NT2/D1 (cell line): ENCODE measurements around the gene CD44.

Experiments
- DNase-seq: peaks from one replicate; pipeline ENCODE4 v3.0.0-alpha.2; 2011; ENCODE audit warnings: low read depth, low spot score
- H3K27me3 ChIP-seq: 2 replicates; pipeline ENCODE4 v1.6.0; 2011; ENCODE audit warnings: mild to moderate bottlenecking; ENCODE audit not compliant: insufficient read length, insufficient read depth
- H3K36me3 ChIP-seq: 2 replicates; pipeline ENCODE4 v1.6.1; 2011; ENCODE audit warnings: mild to moderate bottlenecking, low read length, mixed read lengths; ENCODE audit not compliant: insufficient read depth, insufficient read length
- H3K4me1 ChIP-seq: 2 replicates; pipeline ENCODE4 v1.5.1; 2011; ENCODE audit not compliant: insufficient read depth, insufficient read length
- H3K4me3 ChIP-seq: 2 replicates; pipeline ENCODE4 v1.5.1; 2011; ENCODE audit warnings: low read depth; ENCODE audit not compliant: insufficient read length
- H3K9ac ChIP-seq: 2 replicates; pipeline ENCODE4 v1.6.0; 2011; ENCODE audit warnings: low read depth; ENCODE audit not compliant: insufficient read length
- H3K9me3 ChIP-seq: 2 replicates; pipeline ENCODE4 v1.5.1; 2011; ENCODE audit warnings: mild to moderate bottlenecking, low read length; ENCODE audit not compliant: insufficient read depth
- SUZ12 ChIP-seq: IDR thresholded peaks from 2 replicates; pipeline ENCODE4 v1.6.1; 2011; ENCODE audit not compliant: insufficient read length, insufficient read depth; ENCODE audit errors: extremely low read depth
- YY1 ChIP-seq: IDR thresholded peaks from 2 replicates; pipeline ENCODE4 v1.6.1; 2011; ENCODE audit not compliant: insufficient read length, insufficient read depth
- ZNF274 ChIP-seq: IDR thresholded peaks from 2 replicates; pipeline ENCODE4 v1.6.1; 2011; ENCODE audit warnings: mild to moderate bottlenecking, low read depth, low read length

CD44 gene

DNA sequence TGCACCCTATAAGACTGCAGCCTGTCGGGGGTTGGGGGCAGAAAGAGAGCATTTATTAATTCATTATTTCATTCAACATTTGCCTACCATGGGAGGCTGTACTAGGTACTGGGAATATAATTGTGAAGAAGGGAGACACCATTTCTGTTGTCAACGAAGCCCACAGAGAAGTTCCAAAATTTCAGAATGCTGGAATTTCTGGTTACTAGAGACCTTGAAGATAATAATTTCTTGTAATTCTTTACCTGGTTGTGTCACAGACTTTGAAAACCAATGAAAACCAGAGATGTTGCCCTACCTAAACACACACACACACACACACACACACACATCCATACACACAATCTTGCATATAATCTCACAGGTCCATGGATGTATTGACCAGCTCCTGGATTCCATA lies 30.1 kb downstream of the CD44 start:
- no peak overlapping the region for H3K4me3 ChIP-seq
- H3K4me1 ChIP-seq = no peaks in the 10 kb centered on the region
- no peak for TF ChIP-seq YY1
- H3K27me3 ChIP-seq = no peaks in the 10 kb centered on the region
- H3K9ac ChIP-seq = no peak overlapping the region
- no peak for DNase-seq
- no peaks in the 10 kb centered on the region for H3K9me3 ChIP-seq
- H3K36me3 ChIP-seq = peaks cover 8% of the 10 kb centered on the region

DNA sequence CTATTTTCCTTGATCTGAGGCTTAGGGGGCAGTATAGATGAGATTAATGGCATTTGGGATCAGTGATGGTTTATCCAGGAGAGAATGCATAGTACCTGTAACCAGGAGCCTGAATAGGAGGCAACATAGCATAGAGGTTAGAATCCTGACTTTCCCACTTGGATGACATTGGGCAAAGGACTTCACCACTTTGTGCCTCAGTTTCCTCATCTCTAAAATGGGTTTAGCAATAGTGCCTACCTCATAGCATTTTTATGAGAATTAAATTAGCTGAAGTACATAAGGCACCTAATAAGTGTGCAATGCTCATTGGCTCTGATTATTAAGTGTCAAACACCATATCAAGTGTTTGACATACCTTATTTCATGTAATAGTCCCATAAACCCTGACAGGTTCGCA lies 30.8 kb downstream of the CD44 start:
- Histone ChIP-seq H3K4me1 (no peaks in the 10 kb centered on the region), H3K36me3 (peaks cover 8% of the 10 kb centered on the region), H3K27me3 (no peaks in the 10 kb centered on the region), H3K4me3 (no peak overlapping the region), H3K9me3 (no peaks in the 10 kb centered on the region), H3K9ac (no peak overlapping the region)
- TF ChIP-seq SUZ12 (no peak), YY1 (no peak), ZNF274 (no peak)
- no peak for DNase-seq

DNA sequence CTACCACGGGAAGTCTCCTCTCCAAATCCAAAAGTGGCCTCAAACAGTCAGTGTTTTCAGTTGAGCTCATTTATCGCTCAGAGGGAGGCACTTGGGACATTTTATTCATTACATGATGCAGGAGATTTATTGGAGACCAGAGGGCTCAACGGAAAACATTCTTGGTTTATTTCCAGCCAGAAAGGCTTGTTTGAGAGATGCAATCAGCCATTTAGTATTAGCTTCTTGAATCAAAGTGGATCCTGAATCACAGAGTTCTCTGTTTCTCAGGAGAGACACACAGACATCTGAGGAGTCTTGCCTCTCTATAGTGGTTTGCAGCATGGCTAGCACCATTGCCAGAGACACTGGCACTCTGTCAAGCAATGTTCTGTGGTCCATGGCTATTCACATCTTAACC lies 31.5 kb downstream of the CD44 start:
- Histone ChIP-seq H3K36me3 (peaks cover 8% of the 10 kb centered on the region), H3K9me3 (no peaks in the 10 kb centered on the region), H3K9ac (no peak overlapping the region), H3K27me3 (no peaks in the 10 kb centered on the region), H3K4me3 (no peak overlapping the region), H3K4me1 (no peaks in the 10 kb centered on the region)
- DNase-seq = no peak
- TF ChIP-seq ZNF274 (no peak), YY1 (no peak), SUZ12 (no peak)

DNA sequence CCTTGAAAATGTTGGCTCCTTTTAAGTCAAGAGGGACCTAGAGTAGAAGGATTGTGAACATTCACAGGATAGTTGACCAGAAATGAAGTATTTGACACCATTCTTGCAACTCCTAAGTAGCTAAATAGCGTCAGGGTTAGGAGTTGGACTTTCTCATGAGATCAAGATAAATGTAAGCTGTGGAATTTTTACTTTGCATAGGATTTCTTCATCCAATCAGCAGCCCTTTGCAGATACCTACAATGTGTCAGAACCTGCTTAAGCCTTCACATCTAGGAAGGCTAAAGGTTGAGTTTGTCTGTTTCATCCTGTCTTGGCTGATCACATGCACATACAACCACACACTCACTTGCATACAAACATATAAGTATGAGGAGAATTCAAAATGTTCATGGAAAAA lies 32.3 kb downstream of the CD44 start:
- no peaks in the 10 kb centered on the region for H3K27me3 ChIP-seq
- no peak overlapping the region for H3K9ac ChIP-seq
- TF ChIP-seq SUZ12 (no peak), YY1 (no peak), ZNF274 (no peak)
- H3K4me1 ChIP-seq = no peaks in the 10 kb centered on the region
- no peaks in the 10 kb centered on the region for H3K9me3 ChIP-seq
- peaks cover 8% of the 10 kb centered on the region for H3K36me3 ChIP-seq
- H3K4me3 ChIP-seq = no peak overlapping the region
- DNase-seq = no peak

DNA sequence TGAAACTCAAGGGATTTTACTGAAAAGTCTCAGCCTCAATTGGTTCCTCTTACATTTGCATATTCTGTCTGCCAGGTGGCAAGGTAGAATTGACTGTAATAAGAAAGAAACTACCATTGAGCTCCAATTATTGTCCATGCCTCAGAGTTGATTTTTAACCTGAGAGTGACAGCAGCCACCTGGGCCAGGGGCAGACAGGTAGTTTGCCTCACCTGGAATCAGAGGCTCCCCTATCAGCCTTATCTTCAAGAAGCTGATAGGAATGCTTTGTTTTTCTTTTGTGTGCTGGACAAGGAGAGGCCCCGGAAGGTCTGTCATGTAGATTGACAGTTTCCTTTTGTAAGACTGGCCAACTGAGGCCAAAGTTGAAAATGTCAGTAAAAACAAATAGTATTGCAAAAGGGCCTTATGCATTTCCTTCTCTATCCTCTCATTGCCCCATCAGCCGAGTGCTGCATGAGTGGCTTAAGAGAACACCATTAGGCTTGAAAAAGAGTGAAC lies 34.1 kb downstream of the CD44 start:
- Histone ChIP-seq H3K9me3 (no peaks in the 10 kb centered on the region), H3K4me1 (no peaks in the 10 kb centered on the region), H3K27me3 (no peaks in the 10 kb centered on the region), H3K36me3 (peaks cover 24% of the 10 kb centered on the region), H3K4me3 (no peak overlapping the region), H3K9ac (no peak overlapping the region)
- DNase-seq = no peak
- TF ChIP-seq YY1 (no peak), SUZ12 (no peak), ZNF274 (no peak)

DNA sequence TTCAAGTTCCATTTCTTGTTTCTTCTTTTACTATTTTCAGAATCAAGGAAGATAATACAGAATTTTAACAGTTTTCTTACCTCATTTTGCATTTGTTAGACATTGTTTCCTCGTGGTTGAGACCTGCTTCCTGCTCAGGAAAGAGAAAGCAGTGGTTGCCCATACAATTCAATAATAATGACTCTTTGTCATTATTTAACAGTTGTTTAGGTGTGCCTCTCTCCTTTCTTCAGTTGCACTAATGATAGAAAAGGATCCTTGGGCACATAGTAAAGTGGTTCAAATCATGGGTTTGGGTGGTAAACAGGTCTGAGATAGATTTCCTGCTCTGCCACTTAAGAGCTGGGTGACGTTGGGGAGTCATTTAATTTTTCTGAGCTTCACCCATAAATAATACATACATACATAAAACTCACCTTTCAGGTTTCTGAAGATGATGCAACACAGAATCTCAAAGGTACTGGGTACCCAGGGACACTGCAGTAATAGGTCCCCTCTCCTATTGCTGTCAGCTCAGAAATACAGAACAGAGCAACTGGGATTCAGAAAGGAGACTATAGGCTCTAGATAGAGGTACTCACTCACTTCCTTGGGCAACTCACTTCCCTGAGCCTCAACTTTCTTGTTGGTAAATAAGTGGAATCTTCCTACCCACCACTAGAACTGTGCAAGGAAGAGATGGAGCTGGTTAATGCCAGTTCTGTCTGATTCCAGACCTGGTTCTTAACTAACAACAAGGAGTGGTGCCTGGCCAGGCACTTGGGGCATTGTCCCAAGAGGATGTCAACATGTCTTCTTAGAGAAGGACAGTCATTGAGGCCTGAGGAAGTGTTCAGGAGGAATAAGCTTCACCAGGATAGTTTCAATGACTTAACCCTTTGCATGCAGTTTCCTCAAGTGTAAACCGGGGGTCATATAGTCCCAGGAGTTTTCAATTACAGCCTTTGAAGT lies 34.9 kb downstream of the CD44 start:
- TF ChIP-seq YY1 (no peak), ZNF274 (no peak), SUZ12 (no peak)
- no peak for DNase-seq
- H3K27me3 ChIP-seq = no peaks in the 10 kb centered on the region
- peaks cover 32% of the 10 kb centered on the region for H3K36me3 ChIP-seq
- H3K4me3 ChIP-seq = no peak overlapping the region
- H3K4me1 ChIP-seq = no peaks in the 10 kb centered on the region
- H3K9me3 ChIP-seq = no peaks in the 10 kb centered on the region
- H3K9ac ChIP-seq = no peak overlapping the region

DNA sequence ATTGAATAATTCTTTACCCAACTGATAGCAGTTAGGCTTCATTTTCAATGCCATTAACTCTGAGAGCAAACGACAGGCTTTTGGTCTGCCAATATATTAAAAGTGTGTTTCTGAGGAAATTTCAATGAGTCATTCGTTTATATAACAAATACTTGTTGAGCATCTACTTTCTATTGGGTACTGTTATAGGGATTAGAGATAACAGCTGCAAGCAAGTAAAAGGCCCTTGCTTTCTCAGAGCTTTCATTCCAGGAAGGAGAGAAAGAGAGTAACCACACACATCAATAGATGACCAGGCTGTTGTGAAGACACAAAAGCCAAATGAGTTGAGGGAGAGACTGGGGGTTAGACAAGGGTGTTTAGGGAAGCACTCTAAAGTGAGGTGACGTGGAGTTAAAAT lies 35.7 kb downstream of the CD44 start:
- no peak for DNase-seq
- H3K27me3 ChIP-seq = no peaks in the 10 kb centered on the region
- H3K36me3 ChIP-seq = peaks cover 40% of the 10 kb centered on the region
- no peak overlapping the region for H3K4me3 ChIP-seq
- TF ChIP-seq YY1 (no peak), ZNF274 (no peak), SUZ12 (no peak)
- H3K9me3 ChIP-seq = no peaks in the 10 kb centered on the region
- H3K4me1 ChIP-seq = no peaks in the 10 kb centered on the region
- no peak overlapping the region for H3K9ac ChIP-seq
